CD4-positive, alpha-beta memory T cell (primary cell): ENCODE measurements around the gene PRPF4. TPM values are rescaled to one million over a fixed set of nuclear protein-coding genes. Genes with fewer than 3 reads are reported as not detected.

Experiments used
- CTCF ChIA-PET: fragments of 350-600 bp; sonication (Branson Sonifier 250); formaldehyde crosslinking; loops from one replicate; lab custom pipeline; 2021; ENCODE audit warnings: inconsistent platforms; ENCODE audit not compliant: partially characterized antibody; lab: Charles Lee
- POLR2A ChIA-PET: fragments of 350-600 bp; sonication (Branson Sonifier 250); formaldehyde crosslinking; loops from one replicate; lab custom pipeline; 2021; ENCODE audit not compliant: partially characterized antibody; lab: Charles Lee
- DNase-seq, 5 donors: peaks; one replicate each; pipeline versions ENCODE4 v3.0.0 to v3.0.0-alpha.2; 2020 to 2022; ENCODE audit warnings: mixed read lengths in 1 of 5
- H3K27ac ChIP-seq: one replicate; pipeline ENCODE4 v1.7.0; 2013; ENCODE audit warnings: low read depth, low read length
- H3K27me3 ChIP-seq: 2 replicates; pipeline ENCODE4 v1.7.0; 2013; ENCODE audit warnings: mild to moderate bottlenecking, low read length, moderate library complexity; ENCODE audit not compliant: insufficient read depth
- H3K36me3 ChIP-seq: 2 replicates; pipeline ENCODE4 v1.7.0; 2013; ENCODE audit warnings: mild to moderate bottlenecking, low read length, moderate library complexity; ENCODE audit not compliant: insufficient read depth
- H3K4me1 ChIP-seq: 2 replicates; pipeline ENCODE4 v1.7.0; 2013; ENCODE audit warnings: mild to moderate bottlenecking, low read length, moderate library complexity; ENCODE audit not compliant: insufficient read depth
- H3K4me3 ChIP-seq, 2 donors: one replicate each; pipeline ENCODE4 v1.7.0; 2013; ENCODE audit warnings: low read length in 2 of 2, mild to moderate bottlenecking in 1 of 2
- H3K9me3 ChIP-seq, 2 donors: one replicate each; pipeline ENCODE4 v1.7.0; 2013; ENCODE audit warnings: low read length in 2 of 2, control low read depth in 1 of 2; ENCODE audit not compliant: control insufficient read depth in 1 of 2
- H3K27ac Mint-ChIP-seq, 7 donors: one replicate each; pipeline ENCODE4 v1.8.0; 2020 to 2021; ENCODE audit warnings: mixed read lengths in 7 of 7, mild to moderate bottlenecking in 6 of 7, inconsistent platforms in 3 of 7, moderate library complexity in 3 of 7
- H3K27me3 Mint-ChIP-seq, 2 donors: one replicate each; pipeline ENCODE4 v1.8.0; 2020 to 2021; ENCODE audit warnings: mixed read lengths in 2 of 2
- H3K36me3 Mint-ChIP-seq, 2 donors: one replicate each; pipeline ENCODE4 v1.8.0; 2020 to 2021; ENCODE audit warnings: mixed read lengths in 2 of 2, inconsistent platforms in 1 of 2, mild to moderate bottlenecking in 1 of 2
- H3K4me1 Mint-ChIP-seq, 4 donors: one replicate each; pipeline ENCODE4 v1.8.0; 2020 to 2021; ENCODE audit warnings: mixed read lengths in 4 of 4, mild to moderate bottlenecking in 1 of 4
- H3K4me3 Mint-ChIP-seq, 8 donors: one replicate each; pipeline ENCODE4 v1.8.0; 2020 to 2021; ENCODE audit warnings: mixed read lengths in 8 of 8, mild to moderate bottlenecking in 7 of 8, moderate library complexity in 6 of 8, inconsistent platforms in 3 of 8
- H3K9me3 Mint-ChIP-seq, 8 donors: one replicate each; pipeline ENCODE4 v1.8.0; 2020 to 2021; ENCODE audit warnings: mixed read lengths in 8 of 8, mild to moderate bottlenecking in 5 of 8, inconsistent platforms in 3 of 8, moderate library complexity in 1 of 8
- intact Hi-C: fragments of 100-400 bp; cut with micrococcal nuclease; formaldehyde crosslinking; loops from one replicate; pipeline ENCODE4 v1.15.1; 2023
- polyA plus RNA-seq, 2 donors: library from polyadenylated mRNA; unstranded; fragments of 300-500 nt; fragmentation: Illumina TruSeq; gene quantifications; one replicate each; pipeline ENCODE4 v1.2.3, GENCODE V29; 2021
- total RNA-seq, 2 experiments: library from RNA; stranded (reverse); gene quantifications; one replicate each; pipeline ENCODE4 v1.2.3, GENCODE V29; 2021

The PRPF4 gene
- total and polyA plus RNA-seq, 4 experiments from 2014 or later = 19.2 to 25.7 (median 21.9) TPM

DNA sequence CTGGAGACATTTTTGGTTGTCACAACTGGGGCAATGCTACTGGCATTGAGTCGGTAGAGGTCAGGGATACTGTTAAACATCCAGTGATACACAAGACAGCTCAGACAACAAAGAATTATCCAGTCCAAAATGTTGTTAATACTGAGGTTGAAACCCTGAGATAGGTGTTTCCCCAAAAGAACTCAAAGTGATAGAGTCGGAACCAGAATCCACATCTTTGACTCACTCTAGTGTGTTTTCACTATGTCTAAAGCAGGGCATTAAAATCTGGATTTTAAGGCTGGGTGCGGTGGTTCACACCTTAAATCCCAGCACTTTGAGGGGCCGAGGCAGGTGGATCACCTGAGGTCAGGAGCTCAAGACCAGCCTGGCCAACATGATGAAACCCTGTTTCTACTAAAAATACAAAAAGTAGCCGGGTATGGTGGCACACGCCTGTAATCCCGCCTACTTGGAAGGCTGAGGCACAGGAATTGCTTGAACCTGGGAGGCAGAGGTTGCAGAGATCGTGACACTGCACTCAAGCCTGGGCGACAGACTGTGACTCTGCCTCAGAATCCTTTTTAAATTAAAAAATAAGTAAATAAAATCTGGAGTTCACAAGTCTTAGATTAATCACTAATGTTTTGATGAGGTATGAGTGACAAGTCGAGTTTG is 37.1 kb upstream of the PRPF4 start:
- Mint-ChIP-seq H3K4me3 (no peak overlapping the region), H3K36me3 (peaks cover 0 to 3% of the 10 kb centered on the region in 2 donors), H3K4me1 (peaks cover under 1 to 6% (median 2%) of the 10 kb centered on the region in 4 donors), H3K27me3 (no peaks in the 10 kb centered on the region), H3K9me3 (peaks cover 0 to 2% (median 0%) of the 10 kb centered on the region in 8 donors), H3K27ac (no peak overlapping the region)
- H3K36me3 ChIP-seq = no peaks in the 10 kb centered on the region
- no peak overlapping the region for H3K27ac ChIP-seq
- intact Hi-C loops = no loop called here
- H3K9me3 ChIP-seq = no peaks in the 10 kb centered on the region
- H3K27me3 ChIP-seq = no peaks in the 10 kb centered on the region
- H3K4me1 ChIP-seq = peaks cover 4% of the 10 kb centered on the region
- no peak overlapping the region for H3K4me3 ChIP-seq
- POLR2A ChIA-PET = no interaction called here
- CTCF ChIA-PET = no interaction called here
- no peak for DNase-seq

DNA sequence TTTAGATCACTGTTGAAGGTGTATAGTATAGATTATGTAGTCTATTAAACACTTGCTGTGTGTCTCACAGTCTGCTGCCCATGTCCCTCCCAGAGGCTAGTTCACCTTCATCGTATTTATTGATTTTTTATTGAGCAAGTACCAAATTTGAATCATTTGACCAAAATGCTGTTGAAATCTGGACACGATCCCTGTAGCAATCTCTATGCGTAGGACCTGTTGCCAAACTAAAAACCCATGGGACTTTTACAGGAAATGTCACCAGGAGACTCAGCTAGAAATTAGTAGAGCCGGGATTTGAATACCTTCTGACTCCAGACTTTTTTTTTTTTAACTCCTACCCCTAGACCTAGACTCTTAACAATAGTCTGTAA is 36.6 kb upstream of the PRPF4 start:
- H3K4me3 ChIP-seq = no peak overlapping the region
- no peaks in the 10 kb centered on the region for H3K9me3 ChIP-seq
- H3K36me3 Mint-ChIP-seq = peaks cover 0 to 3% of the 10 kb centered on the region in 2 donors
- H3K36me3 ChIP-seq = no peaks in the 10 kb centered on the region
- no peaks in the 10 kb centered on the region for H3K4me1 ChIP-seq
- H3K27me3 ChIP-seq = no peaks in the 10 kb centered on the region
- H3K4me1 Mint-ChIP-seq = peaks cover 0 to 1% (median under 1%) of the 10 kb centered on the region in 4 donors
- H3K27me3 Mint-ChIP-seq = no peaks in the 10 kb centered on the region
- no peak for DNase-seq
- ChIA-PET CTCF (no interaction called here), POLR2A (interaction anchor here (0.6 kb wide), 1 partner anchor 346 kb away, joined by 3 read pairs; no protein-coding TSS in a partner anchor)
- intact Hi-C loops = no loop called here
- H3K4me3 Mint-ChIP-seq = no peak overlapping the region
- H3K9me3 Mint-ChIP-seq = peaks cover 0 to 2% (median 0%) of the 10 kb centered on the region in 8 donors
- H3K27ac Mint-ChIP-seq = no peak overlapping the region
- no peak overlapping the region for H3K27ac ChIP-seq

DNA sequence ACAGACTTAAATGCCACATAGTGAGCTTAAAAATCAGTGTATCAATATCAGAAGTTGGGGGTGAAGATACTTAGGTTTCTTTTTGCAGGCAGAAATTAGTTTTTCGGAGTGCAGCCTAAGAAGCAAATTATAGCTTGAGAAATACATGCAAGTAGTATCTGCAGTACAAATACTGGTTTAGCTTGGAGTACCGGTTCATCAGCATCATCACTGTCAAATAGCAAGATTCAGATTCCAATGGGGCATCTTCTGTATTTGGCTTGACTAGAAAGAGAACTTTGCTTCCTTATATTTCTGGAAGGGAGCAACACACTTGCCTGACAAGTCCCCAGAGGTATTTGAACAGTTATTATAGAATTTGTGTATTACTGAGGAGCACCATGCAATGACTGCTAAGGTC is 34.3 kb upstream of the PRPF4 start:
- H3K27me3 Mint-ChIP-seq = no peaks in the 10 kb centered on the region
- H3K9me3 ChIP-seq = no peaks in the 10 kb centered on the region
- H3K36me3 ChIP-seq = no peaks in the 10 kb centered on the region
- no peak for DNase-seq
- no peaks in the 10 kb centered on the region for H3K27me3 ChIP-seq
- ChIA-PET CTCF (interaction anchor here (1.2 kb wide), 1 partner anchor 34 kb away, joined by 3 read pairs; no protein-coding TSS in a partner anchor), POLR2A (no interaction called here)
- no peaks in the 10 kb centered on the region for H3K36me3 Mint-ChIP-seq
- peak overlapping the region in 1 of 7 donors; percentile 48 for H3K27ac Mint-ChIP-seq
- no peak overlapping the region for H3K4me3 Mint-ChIP-seq
- no peaks in the 10 kb centered on the region for H3K9me3 Mint-ChIP-seq
- intact Hi-C loops = no loop called here
- no peak overlapping the region for H3K27ac ChIP-seq
- H3K4me1 Mint-ChIP-seq = no peaks in the 10 kb centered on the region
- no peak overlapping the region for H3K4me3 ChIP-seq
- H3K4me1 ChIP-seq = no peaks in the 10 kb centered on the region

DNA sequence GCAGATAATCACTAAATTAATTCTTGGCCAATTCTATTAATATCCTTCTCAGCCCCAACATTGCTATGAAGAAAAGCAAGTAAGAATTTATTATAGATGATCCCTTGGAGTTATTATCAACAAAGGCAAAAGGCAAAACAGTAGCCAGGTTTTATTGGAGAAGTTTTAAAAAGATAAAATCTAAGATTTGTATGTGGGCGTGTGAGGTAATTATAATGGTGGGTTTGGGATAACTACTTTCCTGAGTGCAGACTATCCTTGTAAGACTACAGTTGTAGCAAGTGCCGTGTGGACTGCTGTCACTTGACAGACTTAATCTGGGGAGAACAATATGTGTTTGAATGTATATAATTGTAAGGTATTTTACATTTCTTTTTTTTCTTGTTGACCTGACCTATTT is 30.9 kb upstream of the PRPF4 start:
- Mint-ChIP-seq H3K9me3 (peaks cover 0 to 6% (median 0%) of the 10 kb centered on the region in 8 donors), H3K4me3 (no peak overlapping the region), H3K27ac (peak overlapping the region in 1 of 7 donors; percentile 36), H3K36me3 (peaks cover 0 to 5% of the 10 kb centered on the region in 2 donors), H3K27me3 (no peaks in the 10 kb centered on the region), H3K4me1 (no peaks in the 10 kb centered on the region)
- intact Hi-C loops = no loop called here
- H3K9me3 ChIP-seq = no peaks in the 10 kb centered on the region
- H3K4me1 ChIP-seq = no peaks in the 10 kb centered on the region
- no peaks in the 10 kb centered on the region for H3K27me3 ChIP-seq
- H3K36me3 ChIP-seq = no peaks in the 10 kb centered on the region
- H3K4me3 ChIP-seq = no peak overlapping the region
- no peak for DNase-seq
- H3K27ac ChIP-seq = no peak overlapping the region
- ChIA-PET CTCF (no interaction called here), POLR2A (no interaction called here)

DNA sequence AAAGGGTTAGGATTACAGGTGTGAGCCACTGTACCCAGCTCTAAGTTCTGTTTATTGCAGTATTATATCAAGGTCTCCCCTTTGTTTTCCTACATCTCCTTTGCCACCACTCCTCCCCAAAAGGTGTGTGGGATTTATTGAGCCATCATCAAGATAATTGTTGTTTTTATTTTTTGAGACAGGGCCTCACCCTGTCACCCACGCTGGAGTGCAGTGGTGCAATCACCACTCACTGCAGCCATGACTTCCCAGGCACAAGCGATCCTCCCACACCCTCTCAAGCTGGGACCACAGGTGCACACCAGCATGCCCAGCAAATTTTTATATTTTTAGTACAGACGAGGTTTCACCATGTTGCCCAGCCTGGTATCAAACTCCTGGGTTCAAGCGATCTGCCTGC is 29.6 kb upstream of the PRPF4 start:
- Histone ChIP-seq H3K27me3 (no peaks in the 10 kb centered on the region), H3K27ac (no peak overlapping the region), H3K9me3 (no peaks in the 10 kb centered on the region), H3K4me1 (no peaks in the 10 kb centered on the region), H3K4me3 (no peak overlapping the region), H3K36me3 (no peaks in the 10 kb centered on the region)
- intact Hi-C loops = no loop called here
- no peak overlapping the region for H3K4me3 Mint-ChIP-seq
- no peak for DNase-seq
- H3K4me1 Mint-ChIP-seq = no peaks in the 10 kb centered on the region
- peaks cover 0 to 6% (median under 1%) of the 10 kb centered on the region in 8 donors for H3K9me3 Mint-ChIP-seq
- no peaks in the 10 kb centered on the region for H3K27me3 Mint-ChIP-seq
- peaks cover 0 to 5% of the 10 kb centered on the region in 2 donors for H3K36me3 Mint-ChIP-seq
- H3K27ac Mint-ChIP-seq = peak overlapping the region in 1 of 7 donors; percentile 68
- ChIA-PET POLR2A (no interaction called here), CTCF (no interaction called here)

DNA sequence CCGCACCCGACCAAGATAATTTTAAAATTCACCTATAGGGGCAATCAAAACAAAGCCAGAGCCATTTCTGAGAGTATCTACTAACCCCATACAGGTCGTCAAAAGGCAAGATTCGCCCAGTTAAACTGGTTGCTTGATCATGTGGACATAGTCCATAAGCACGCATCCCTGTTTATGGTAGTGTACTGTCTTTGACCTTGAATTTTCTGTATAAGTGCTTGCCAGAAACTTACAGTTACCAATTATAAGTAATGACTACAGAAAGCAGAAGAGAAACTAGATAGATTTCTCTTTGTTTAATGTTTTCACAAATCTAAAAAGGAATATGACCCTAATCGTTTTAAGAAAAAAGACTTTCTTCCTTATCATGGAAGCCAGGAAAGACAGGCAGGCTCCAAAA is 28.5 kb upstream of the PRPF4 start:
- Histone ChIP-seq H3K27ac (no peak overlapping the region), H3K9me3 (no peaks in the 10 kb centered on the region), H3K4me3 (no peak overlapping the region), H3K4me1 (no peaks in the 10 kb centered on the region), H3K27me3 (no peaks in the 10 kb centered on the region), H3K36me3 (no peaks in the 10 kb centered on the region)
- peaks cover 0 to 6% (median under 1%) of the 10 kb centered on the region in 8 donors for H3K9me3 Mint-ChIP-seq
- CTCF ChIA-PET = interaction anchor here (0.6 kb wide), 1 partner anchor 129 kb away, joined by 4 read pairs; no protein-coding TSS in a partner anchor
- no peak for DNase-seq
- no peak overlapping the region for H3K27ac Mint-ChIP-seq
- intact Hi-C loops = no loop called here
- no peaks in the 10 kb centered on the region for H3K4me1 Mint-ChIP-seq
- H3K36me3 Mint-ChIP-seq = peaks cover 0 to 5% of the 10 kb centered on the region in 2 donors
- POLR2A ChIA-PET = no interaction called here
- no peak overlapping the region for H3K4me3 Mint-ChIP-seq
- no peaks in the 10 kb centered on the region for H3K27me3 Mint-ChIP-seq

DNA sequence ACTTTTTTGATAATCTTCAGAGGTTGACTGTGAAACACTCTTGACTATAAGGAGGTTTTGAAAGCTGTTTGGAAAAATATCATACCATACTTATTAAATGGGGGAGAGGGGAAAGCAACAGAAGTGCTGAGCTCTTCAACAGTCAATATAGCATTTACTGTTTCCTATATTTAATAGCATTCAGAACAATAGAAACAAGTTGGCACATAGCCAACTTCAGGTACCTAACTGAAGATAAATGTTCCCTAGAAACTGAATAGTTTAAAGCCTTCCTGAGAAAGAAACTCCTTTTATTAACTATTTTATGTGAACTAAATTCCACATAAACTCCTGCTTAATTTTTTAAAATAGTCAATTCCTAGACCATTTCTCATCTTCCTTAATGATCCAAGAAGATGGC is 27.8 kb upstream of the PRPF4 start:
- CTCF ChIA-PET = interaction anchor here (0.6 kb wide), 1 partner anchor 128 kb away, joined by 4 read pairs; no protein-coding TSS in a partner anchor
- intact Hi-C loops = no loop called here
- H3K4me1 Mint-ChIP-seq = no peaks in the 10 kb centered on the region

More for the DNA sequence above, 27.8 kb upstream of the PRPF4 start:
- POLR2A ChIA-PET = no interaction called here
- Mint-ChIP-seq H3K27me3 (no peaks in the 10 kb centered on the region), H3K36me3 (peaks cover 0 to 5% of the 10 kb centered on the region in 2 donors), H3K9me3 (peaks cover 0 to 6% (median under 1%) of the 10 kb centered on the region in 8 donors), H3K27ac (no peak overlapping the region), H3K4me3 (no peak overlapping the region)
- Histone ChIP-seq H3K27me3 (no peaks in the 10 kb centered on the region), H3K36me3 (no peaks in the 10 kb centered on the region), H3K9me3 (no peaks in the 10 kb centered on the region), H3K27ac (no peak overlapping the region), H3K4me1 (no peaks in the 10 kb centered on the region), H3K4me3 (no peak overlapping the region)
- DNase-seq = no peak
